GM12872 (cell line): ENCODE measurements around the gene ACAP3.

Experiments used
- CTCF ChIP-seq: IDR thresholded peaks from 3 replicates; pipeline ENCODE4 v1.5.1; 2011; ENCODE audit warnings: low read depth, mild to moderate bottlenecking, low read length, moderate library complexity; ENCODE audit not compliant: insufficient read depth

The ACAP3 gene

GRCh38 chr1:1245178-1245816 lies 62.4 kb downstream of the ACAP3 start:
- TF ChIP-seq CTCF: no peak

- TF ChIP-seq CTCF: no peak
Observed at GRCh38 chr1:1244192-1244811, 63.4 kb downstream of the ACAP3 start.

GRCh38 chr1:1243807-1244191 lies 63.9 kb downstream of the ACAP3 start:
- no peak for TF ChIP-seq CTCF

GRCh38 chr1:1243266-1243660 lies 64.5 kb downstream of the ACAP3 start:
- TF ChIP-seq CTCF: no peak

- TF ChIP-seq CTCF: no peak
Observed at GRCh38 chr1:1242461-1243265, 65.1 kb downstream of the ACAP3 start.
